Activated B cell treated with CpG ODN at 0.5 μM for 24 hours (primary cell): Measurements from ENCODE around the gene HOXC12. TPM values are rescaled to one million over a fixed set of nuclear protein-coding genes. Genes with fewer than 3 reads are reported as not detected.
A peak's percentile ranks its signal among the peaks of the same experiment; 100 is the strongest.

Source experiments
- ATAC-seq: fragments of 200-7000 bp; cut with Tn5 transposase; one replicate; pipeline ENCODE4 v1.10.0; 2021; ENCODE audit warnings: low read depth, mild to moderate bottlenecking, moderate library complexity
- CTCF ChIA-PET: fragments of 350-600 bp; sonication (Branson Sonifier 250); formaldehyde crosslinking; loops from one replicate; lab custom pipeline; 2021; ENCODE audit warnings: antibody characterized with exemption; lab: Charles Lee
- POLR2A ChIA-PET: fragments of 350-600 bp; sonication (Branson Sonifier 250); formaldehyde crosslinking; loops from one replicate; lab custom pipeline; 2021; ENCODE audit warnings: antibody characterized with exemption; lab: Charles Lee
- DNase-seq: peaks from one replicate; pipeline ENCODE4 v3.0.0; 2022
- H3K27ac Mint-ChIP-seq: one replicate; pipeline ENCODE4 v1.8.0; 2020; ENCODE audit warnings: mixed read lengths
- H3K27me3 Mint-ChIP-seq: one replicate; pipeline ENCODE4 v1.8.0; 2021; ENCODE audit warnings: mixed read lengths
- H3K36me3 Mint-ChIP-seq: one replicate; pipeline ENCODE4 v1.8.0; 2021; ENCODE audit warnings: low read depth, mixed read lengths
- H3K4me1 Mint-ChIP-seq: one replicate; pipeline ENCODE4 v1.8.0; 2021; ENCODE audit warnings: mixed read lengths
- H3K4me3 Mint-ChIP-seq: one replicate; pipeline ENCODE4 v1.8.0; 2020; ENCODE audit warnings: mild to moderate bottlenecking, mixed read lengths
- H3K9me3 Mint-ChIP-seq: one replicate; pipeline ENCODE4 v1.8.0; 2020; ENCODE audit warnings: mixed read lengths
- CTCF ChIP-seq: fragments of 200-600 bp; IDR thresholded peaks from one replicate; pipeline ENCODE4 v1.8.0; 2022; ENCODE audit warnings: antibody characterized with exemption, mild to moderate bottlenecking
- intact Hi-C: fragments of 100-400 bp; cut with micrococcal nuclease; formaldehyde crosslinking; loops from one replicate; pipeline ENCODE4 v1.15.1; 2024
- total RNA-seq: library from RNA; stranded (reverse); gene quantifications from 2 replicates; pipeline ENCODE4 v1.2.3, GENCODE V29; 2022

Gene HOXC12
- total RNA-seq, 1 donor from 2014 or later, result not detected

GRCh38 chr12:53987787-53988230 lies 33.1 kb downstream of the HOXC12 start:
- H3K9me3 Mint-ChIP-seq, result no peaks in the 10 kb centered on the region
- CTCF ChIA-PET, result interaction anchor here (1.1 to 3.5 kb wide), 2 partner anchors 18 to 48 kb away, joined by 3 to 13 read pairs; no protein-coding TSS in a partner anchor
- POLR2A ChIA-PET, result no interaction called here
- intact Hi-C loops, result loop anchor here (5.0 kb wide), 1 partner anchor 196 kb away; no protein-coding TSS in a partner anchor
- no peak for TF ChIP-seq CTCF
- H3K4me3 Mint-ChIP-seq, result no peak overlapping the region
- peaks cover 28% of the 10 kb centered on the region for H3K4me1 Mint-ChIP-seq
- ATAC-seq (no peak), DNase-seq (no peak)
- H3K36me3 Mint-ChIP-seq, result no peaks in the 10 kb centered on the region
- peaks cover 88% of the 10 kb centered on the region for H3K27me3 Mint-ChIP-seq
- H3K27ac Mint-ChIP-seq, result no peak overlapping the region

GRCh38 chr12:53988541-53989226 lies 34.0 kb downstream of the HOXC12 start:
- Mint-ChIP-seq H3K27ac (peak overlapping the region; percentile 18), H3K4me3 (no peak overlapping the region), H3K27me3 (peaks cover 85% of the 10 kb centered on the region), H3K4me1 (peaks cover 28% of the 10 kb centered on the region), H3K9me3 (no peaks in the 10 kb centered on the region), H3K36me3 (no peaks in the 10 kb centered on the region)
- CTCF ChIA-PET, result interaction anchor here (1.1 to 3.5 kb wide), 2 partner anchors 17 to 49 kb away, joined by 3 to 13 read pairs; no protein-coding TSS in a partner anchor
- TF ChIP-seq CTCF, result no peak
- ATAC-seq, result no peak
- intact Hi-C loops, result loop anchor here (5.0 kb wide), 1 partner anchor 196 kb away; no protein-coding TSS in a partner anchor
- POLR2A ChIA-PET, result no interaction called here
- no peak for DNase-seq

GRCh38 chr12:53989227-53990113 lies 34.8 kb downstream of the HOXC12 start:
- Mint-ChIP-seq H3K4me1 (peaks cover 30% of the 10 kb centered on the region), H3K27ac (no peak overlapping the region), H3K36me3 (no peaks in the 10 kb centered on the region), H3K27me3 (peaks cover 87% of the 10 kb centered on the region), H3K4me3 (no peak overlapping the region), H3K9me3 (peaks cover 2% of the 10 kb centered on the region)
- ATAC-seq (no peak), DNase-seq (no peak)
- ChIA-PET CTCF (no interaction called here), POLR2A (no interaction called here)
- TF ChIP-seq CTCF, result no peak
- intact Hi-C loops, result loop anchor here (5.0 kb wide), 1 partner anchor 197 kb away; no protein-coding TSS in a partner anchor

GRCh38 chr12:53990311-53991076 lies 35.8 kb downstream of the HOXC12 start:
- Mint-ChIP-seq H3K4me3 (no peak overlapping the region), H3K36me3 (no peaks in the 10 kb centered on the region), H3K4me1 (peaks cover 33% of the 10 kb centered on the region), H3K9me3 (peaks cover 2% of the 10 kb centered on the region), H3K27ac (no peak overlapping the region), H3K27me3 (peaks cover 85% of the 10 kb centered on the region)
- no peak for DNase-seq
- no peak for TF ChIP-seq CTCF
- intact Hi-C loops, result no loop called here
- ChIA-PET POLR2A (interaction anchor here (0.5 to 0.6 kb wide), 2 partner anchors 33 to 42 kb away, joined by 3 read pairs; no protein-coding TSS in a partner anchor), CTCF (interaction anchor here (1.0 kb wide), 1 partner anchor 15 kb away, joined by 3 read pairs; no protein-coding TSS in a partner anchor)
- ATAC-seq, result no peak
